ENCODE results near the gene MAP3K2.

MAP3K2 gene

GRCh38 chr2:127347734-127348392 lies 39.9 kb downstream of the MAP3K2 start:
- no CpG with 5 or more reads among the region's 1 CpG for WGBS, 2 experiments (ENCODE audit: insufficient coverage in 2 of 2)
- Histone ChIP-seq H3K27ac (ENCODE audit: low read depth, low read length, severe bottlenecking) (no peak overlapping the region), H3K9me3 (ENCODE audit: control insufficient read depth, low read length) (no peaks in the 10 kb centered on the region)

GRCh38 chr2:127347015-127347414 lies 40.8 kb downstream of the MAP3K2 start:
- WGBS, 2 experiments (ENCODE audit: insufficient coverage in 2 of 2) = no CpG with 5 or more reads among the region's 3 CpGs
- Histone ChIP-seq H3K27ac (ENCODE audit: low read depth, low read length, severe bottlenecking) (no peak overlapping the region), H3K4me3 (ENCODE audit: extremely low read depth, insufficient read depth, low read length, poor library complexity, severe bottlenecking) (no peak overlapping the region), H3K9me3 (ENCODE audit: control insufficient read depth, low read length) (no peaks in the 10 kb centered on the region), H3K4me1 (ENCODE audit: control insufficient read depth, insufficient read depth, low read length, poor library complexity, severe bottlenecking) (no peaks in the 10 kb centered on the region), H3K36me3 (ENCODE audit: control insufficient read depth, insufficient read depth, low read length) (no peaks in the 10 kb centered on the region)

More at GRCh38 chr2:127347734-127348392, 39.9 kb downstream of the MAP3K2 start:
- H3K4me1 ChIP-seq (ENCODE audit: control insufficient read depth, insufficient read depth, low read length, poor library complexity, severe bottlenecking) = no peaks in the 10 kb centered on the region
- no peaks in the 10 kb centered on the region for H3K36me3 ChIP-seq (ENCODE audit: control insufficient read depth, insufficient read depth, low read length)
- no peak overlapping the region for H3K4me3 ChIP-seq (ENCODE audit: extremely low read depth, insufficient read depth, low read length, poor library complexity, severe bottlenecking)

- H3K36me3 ChIP-seq (ENCODE audit: control insufficient read depth, insufficient read depth, low read length) = peaks cover 10% of the 10 kb centered on the region
- no peaks in the 10 kb centered on the region for H3K4me1 ChIP-seq (ENCODE audit: control insufficient read depth, insufficient read depth, low read length, poor library complexity, severe bottlenecking)
- no peak overlapping the region for H3K27ac ChIP-seq (ENCODE audit: low read depth, low read length, severe bottlenecking)
- no peak overlapping the region for H3K4me3 ChIP-seq (ENCODE audit: extremely low read depth, insufficient read depth, low read length, poor library complexity, severe bottlenecking)
- H3K9me3 ChIP-seq (ENCODE audit: control insufficient read depth, low read length) = no peaks in the 10 kb centered on the region
- WGBS, 2 experiments (ENCODE audit: insufficient coverage in 2 of 2) = no CpG with 5 or more reads among the region's 2 CpGs
Observed at GRCh38 chr2:127343277-127343676, 44.5 kb downstream of the MAP3K2 start.

GRCh38 chr2:127342101-127342500 lies 45.7 kb downstream of the MAP3K2 start:
- H3K9me3 ChIP-seq (ENCODE audit: control insufficient read depth, low read length) = no peaks in the 10 kb centered on the region
- no peak overlapping the region for H3K27ac ChIP-seq (ENCODE audit: low read depth, low read length, severe bottlenecking)
- H3K4me3 ChIP-seq (ENCODE audit: extremely low read depth, insufficient read depth, low read length, poor library complexity, severe bottlenecking) = no peak overlapping the region
- no peaks in the 10 kb centered on the region for H3K4me1 ChIP-seq (ENCODE audit: control insufficient read depth, insufficient read depth, low read length, poor library complexity, severe bottlenecking)
- 100% methylated on average over 1 of the region's 1 CpG; no CpG with 5 or more reads in 1 of the 2 experiments for WGBS, 2 experiments (ENCODE audit: insufficient coverage in 2 of 2)
- H3K36me3 ChIP-seq (ENCODE audit: control insufficient read depth, insufficient read depth, low read length) = peaks cover 14% of the 10 kb centered on the region

- H3K36me3 ChIP-seq (ENCODE audit: control insufficient read depth, insufficient read depth, low read length) = peaks cover 22% of the 10 kb centered on the region
- H3K4me1 ChIP-seq (ENCODE audit: control insufficient read depth, insufficient read depth, low read length, poor library complexity, severe bottlenecking) = no peaks in the 10 kb centered on the region
- WGBS, 2 experiments (ENCODE audit: insufficient coverage in 2 of 2) = no CpG with 5 or more reads among the region's 1 CpG
- no peak overlapping the region for H3K4me3 ChIP-seq (ENCODE audit: extremely low read depth, insufficient read depth, low read length, poor library complexity, severe bottlenecking)
- no peaks in the 10 kb centered on the region for H3K9me3 ChIP-seq (ENCODE audit: control insufficient read depth, low read length)
- no peak overlapping the region for H3K27ac ChIP-seq (ENCODE audit: low read depth, low read length, severe bottlenecking)
Observed at GRCh38 chr2:127332335-127332734, 55.4 kb downstream of the MAP3K2 start.

- peaks cover 22% of the 10 kb centered on the region for H3K36me3 ChIP-seq (ENCODE audit: control insufficient read depth, insufficient read depth, low read length)
- no CpG with 5 or more reads among the region's 1 CpG for WGBS, 2 experiments (ENCODE audit: insufficient coverage in 2 of 2)
Observed at GRCh38 chr2:127330753-127331152, 57.0 kb downstream of the MAP3K2 start.

GRCh38 chr2:127326289-127326945 lies 61.4 kb downstream of the MAP3K2 start:
- peaks cover 37% of the 10 kb centered on the region for H3K36me3 ChIP-seq (ENCODE audit: control insufficient read depth, insufficient read depth, low read length)
- no peaks in the 10 kb centered on the region for H3K9me3 ChIP-seq (ENCODE audit: control insufficient read depth, low read length)
- H3K4me3 ChIP-seq (ENCODE audit: extremely low read depth, insufficient read depth, low read length, poor library complexity, severe bottlenecking) = no peak overlapping the region
- no peak overlapping the region for H3K27ac ChIP-seq (ENCODE audit: low read depth, low read length, severe bottlenecking)
- no CpG with 5 or more reads among the region's 2 CpGs for WGBS, 2 experiments (ENCODE audit: insufficient coverage in 2 of 2)
- H3K4me1 ChIP-seq (ENCODE audit: control insufficient read depth, insufficient read depth, low read length, poor library complexity, severe bottlenecking) = no peaks in the 10 kb centered on the region

More at GRCh38 chr2:127330753-127331152, 57.0 kb downstream of the MAP3K2 start:
- no peak overlapping the region for H3K27ac ChIP-seq (ENCODE audit: low read depth, low read length, severe bottlenecking)
- H3K4me3 ChIP-seq (ENCODE audit: extremely low read depth, insufficient read depth, low read length, poor library complexity, severe bottlenecking) = no peak overlapping the region
- no peaks in the 10 kb centered on the region for H3K4me1 ChIP-seq (ENCODE audit: control insufficient read depth, insufficient read depth, low read length, poor library complexity, severe bottlenecking)
- H3K9me3 ChIP-seq (ENCODE audit: control insufficient read depth, low read length) = no peaks in the 10 kb centered on the region

- no peak overlapping the region for H3K4me3 ChIP-seq (ENCODE audit: extremely low read depth, insufficient read depth, low read length, poor library complexity, severe bottlenecking)
- no peak overlapping the region for H3K27ac ChIP-seq (ENCODE audit: low read depth, low read length, severe bottlenecking)
- peaks cover 49% of the 10 kb centered on the region for H3K36me3 ChIP-seq (ENCODE audit: control insufficient read depth, insufficient read depth, low read length)
- WGBS, 2 experiments (ENCODE audit: insufficient coverage in 2 of 2) = 53% methylated on average over 2 of the region's 3 CpGs; no CpG with 5 or more reads in 1 of the 2 experiments
- H3K4me1 ChIP-seq (ENCODE audit: control insufficient read depth, insufficient read depth, low read length, poor library complexity, severe bottlenecking) = no peaks in the 10 kb centered on the region
- H3K9me3 ChIP-seq (ENCODE audit: control insufficient read depth, low read length) = no peaks in the 10 kb centered on the region
Observed at GRCh38 chr2:127324635-127325034, 63.1 kb downstream of the MAP3K2 start.

GRCh38 chr2:127321303-127321702 lies 66.5 kb downstream of the MAP3K2 start:
- H3K36me3 ChIP-seq (ENCODE audit: control insufficient read depth, insufficient read depth, low read length) = peaks cover 71% of the 10 kb centered on the region
- no peaks in the 10 kb centered on the region for H3K9me3 ChIP-seq (ENCODE audit: control insufficient read depth, low read length)
- H3K4me1 ChIP-seq (ENCODE audit: control insufficient read depth, insufficient read depth, low read length, poor library complexity, severe bottlenecking) = no peaks in the 10 kb centered on the region
- H3K27ac ChIP-seq (ENCODE audit: low read depth, low read length, severe bottlenecking) = no peak overlapping the region
- no peak overlapping the region for H3K4me3 ChIP-seq (ENCODE audit: extremely low read depth, insufficient read depth, low read length, poor library complexity, severe bottlenecking)

GRCh38 chr2:127320586-127321275 lies 67.0 kb downstream of the MAP3K2 start:
- no peak overlapping the region for H3K27ac ChIP-seq (ENCODE audit: low read depth, low read length, severe bottlenecking)
- H3K9me3 ChIP-seq (ENCODE audit: control insufficient read depth, low read length) = no peaks in the 10 kb centered on the region
- no peaks in the 10 kb centered on the region for H3K4me1 ChIP-seq (ENCODE audit: control insufficient read depth, insufficient read depth, low read length, poor library complexity, severe bottlenecking)
- peaks cover 76% of the 10 kb centered on the region for H3K36me3 ChIP-seq (ENCODE audit: control insufficient read depth, insufficient read depth, low read length)
- no CpG with 5 or more reads among the region's 1 CpG for WGBS, 2 experiments (ENCODE audit: insufficient coverage in 2 of 2)
- H3K4me3 ChIP-seq (ENCODE audit: extremely low read depth, insufficient read depth, low read length, poor library complexity, severe bottlenecking) = no peak overlapping the region

GRCh38 chr2:127320067-127320466 lies 67.7 kb downstream of the MAP3K2 start:
- H3K27ac ChIP-seq (ENCODE audit: low read depth, low read length, severe bottlenecking) = no peak overlapping the region
- 100% methylated on average over 1 of the region's 1 CpG; no CpG with 5 or more reads in 1 of the 2 experiments for WGBS, 2 experiments (ENCODE audit: insufficient coverage in 2 of 2)
- no peak overlapping the region for H3K4me3 ChIP-seq (ENCODE audit: extremely low read depth, insufficient read depth, low read length, poor library complexity, severe bottlenecking)
- H3K9me3 ChIP-seq (ENCODE audit: control insufficient read depth, low read length) = no peaks in the 10 kb centered on the region
- H3K4me1 ChIP-seq (ENCODE audit: control insufficient read depth, insufficient read depth, low read length, poor library complexity, severe bottlenecking) = no peaks in the 10 kb centered on the region
- H3K36me3 ChIP-seq (ENCODE audit: control insufficient read depth, insufficient read depth, low read length) = peaks cover 76% of the 10 kb centered on the region

Measured in mesodermal cell (in vitro differentiated cells).